Liver (tissue), 9 donors: Measurements from ENCODE around the gene SDC1. TPM values are rescaled to one million over a fixed set of nuclear protein-coding genes. Genes with fewer than 3 reads are reported as not detected.

Experiments
- DNase-seq: peaks from one replicate; pipeline ENCODE4 v3.0.0-alpha.2; 2017; ENCODE audit warnings: low spot score
- H3K27ac ChIP-seq, 2 donors: one replicate each; pipeline ENCODE4 v1.7.0; 2013; ENCODE audit warnings: inconsistent platforms in 2 of 2, low read length in 2 of 2, control low read depth in 1 of 2, low read depth in 1 of 2, mild to moderate bottlenecking in 1 of 2
- H3K27me3 ChIP-seq, 4 donors: one replicate each; pipeline versions ENCODE4 v1.6.1 to v1.7.0; 2013; ENCODE audit warnings: low read length in 3 of 4, inconsistent platforms in 1 of 4, mild to moderate bottlenecking in 1 of 4, moderate library complexity in 1 of 4; ENCODE audit not compliant: control insufficient read depth in 4 of 4, insufficient read depth in 4 of 4
- H3K36me3 ChIP-seq, 4 donors: one replicate each; pipeline versions ENCODE4 v1.6.1 to v1.7.0; 2013; ENCODE audit warnings: low read length in 3 of 4, mild to moderate bottlenecking in 3 of 4, low read depth in 1 of 4, moderate library complexity in 1 of 4; ENCODE audit not compliant: control insufficient read depth in 4 of 4, insufficient read depth in 3 of 4
- H3K4me1 ChIP-seq, 4 donors: one replicate each; pipeline versions ENCODE4 v1.6.1 to v1.7.0; 2013; ENCODE audit warnings: low read length in 3 of 4, mild to moderate bottlenecking in 3 of 4, moderate library complexity in 1 of 4; ENCODE audit not compliant: control insufficient read depth in 4 of 4, insufficient read depth in 4 of 4
- H3K4me3 ChIP-seq, 3 donors: one replicate each; pipeline versions ENCODE4 v1.6.1 to v1.7.0; 2013; ENCODE audit warnings: low read length in 3 of 3, control low read depth in 1 of 3, low read depth in 1 of 3, mild to moderate bottlenecking in 1 of 3
- H3K9ac ChIP-seq, 2 donors: one replicate each; pipeline ENCODE4 v1.7.0; 2013; ENCODE audit warnings: low read length in 2 of 2, mild to moderate bottlenecking in 2 of 2, moderate library complexity in 2 of 2, control low read depth in 1 of 2, low read depth in 1 of 2
- H3K9me3 ChIP-seq, 4 donors: one replicate each; pipeline versions ENCODE4 v1.6.1 to v1.7.0; 2013; ENCODE audit warnings: low read length in 3 of 4; ENCODE audit not compliant: control insufficient read depth in 4 of 4
- ATF3 ChIP-seq: IDR thresholded peaks from 2 replicates; pipeline ENCODE4 v1.6.1; 2016; ENCODE audit warnings: antibody characterized with exemption
- CTCF ChIP-seq: fragments of 150-350 bp; IDR thresholded peaks from 2 replicates; pipeline ENCODE4 v1.5.1; 2017; ENCODE audit warnings: improper control_type of control experiment, low read depth, low read length; ENCODE audit not compliant: missing input control
- EGR1 ChIP-seq, 2 donors: IDR thresholded peaks; 2 replicates each; pipeline ENCODE4 v1.6.1; 2016 to 2018; ENCODE audit warnings: antibody characterized with exemption in 2 of 2, low read depth in 2 of 2
- FOXA1 ChIP-seq: IDR thresholded peaks from 2 replicates; pipeline ENCODE4 v1.6.1; 2016; ENCODE audit warnings: antibody characterized with exemption
- FOXA2 ChIP-seq: IDR thresholded peaks from 2 replicates; pipeline ENCODE4 v1.6.1; 2016; ENCODE audit warnings: antibody characterized with exemption
- GABPA ChIP-seq, 2 donors: IDR thresholded peaks in 1 of 2; conservative IDR thresholded peaks in 1 of 2; 2 replicates each; pipeline ENCODE4 v1.6.1; 2016; ENCODE audit warnings: antibody characterized with exemption in 2 of 2, mild to moderate bottlenecking in 1 of 2, moderate library complexity in 1 of 2
- HNF4A ChIP-seq, 2 donors: conservative IDR thresholded peaks; 2 replicates each; pipeline ENCODE4 v1.6.1; 2016; ENCODE audit warnings: antibody characterized with exemption in 2 of 2, mild to moderate bottlenecking in 2 of 2
- HNF4G ChIP-seq: IDR thresholded peaks from 2 replicates; pipeline ENCODE4 v1.6.1; 2016; ENCODE audit warnings: antibody characterized with exemption
- JUND ChIP-seq, 2 donors: IDR thresholded peaks; 2 replicates each; pipeline ENCODE4 v1.6.1; 2016; ENCODE audit warnings: antibody characterized with exemption in 2 of 2
- MAX ChIP-seq: IDR thresholded peaks from 2 replicates; pipeline ENCODE4 v1.6.1; 2016; ENCODE audit warnings: antibody characterized with exemption
- NR2F2 ChIP-seq: IDR thresholded peaks from 2 replicates; pipeline ENCODE4 v1.6.1; 2016; ENCODE audit warnings: antibody characterized with exemption
- RAD21 ChIP-seq, 2 donors: IDR thresholded peaks; 2 replicates each; pipeline ENCODE4 v1.6.1; 2016; ENCODE audit warnings: antibody characterized with exemption in 2 of 2, mild to moderate bottlenecking in 2 of 2
- REST ChIP-seq: IDR thresholded peaks from 2 replicates; pipeline ENCODE4 v1.6.1; 2016; ENCODE audit warnings: antibody characterized with exemption, mild to moderate bottlenecking
- RXRA ChIP-seq, 2 donors: IDR thresholded peaks; 2 replicates each; pipeline ENCODE4 v1.6.1; 2017 to 2018; ENCODE audit warnings: antibody characterized with exemption in 2 of 2, mild to moderate bottlenecking in 1 of 2
- SP1 ChIP-seq: IDR thresholded peaks from 2 replicates; pipeline ENCODE4 v1.6.1; 2018; ENCODE audit warnings: antibody characterized with exemption, mild to moderate bottlenecking
- TAF1 ChIP-seq: conservative IDR thresholded peaks from 2 replicates; pipeline ENCODE4 v1.6.1; 2016; ENCODE audit warnings: antibody characterized with exemption, mild to moderate bottlenecking
- YY1 ChIP-seq: IDR thresholded peaks from 2 replicates; pipeline ENCODE4 v1.6.1; 2016; ENCODE audit warnings: antibody characterized with exemption, mild to moderate bottlenecking
- ZBTB33 ChIP-seq: IDR thresholded peaks from 2 replicates; pipeline ENCODE4 v1.6.1; 2016; ENCODE audit warnings: antibody characterized with exemption
- WGBS: extraction: QIAGEN DNeasy Blood & Tissue Kit; methylation state at CpG from one replicate; pipeline ENCODE4 v1.1.7; 2013; 5-methylcytosine and 5-hydroxymethylcytosine counted together
- polyA plus RNA-seq, 2 donors: library from polyadenylated mRNA; stranded (reverse) in 1 of 2; unstranded in 1 of 2; fragments of 200-250 nt in 1 of 2; fragments of >200 nt in 1 of 2; fragmentation: Nextera tagmentation in 1 of 2; extraction: Ambion mirVana in 1 of 2; gene quantifications; one replicate each; pipeline versions ENCODE4 v1.2.1 to v1.2.3, GENCODE V29; 2013 to 2015
- total RNA-seq, 2 donors: library from RNA; depleted of rRNA; stranded (reverse); fragments of >200 nt; gene quantifications; one replicate each; pipeline ENCODE4 v1.2.3, GENCODE V29; 2014
- donor health status: healthy.
- donor health status: healthy.
- donor health status: healthy.
- donor health status: healthy.
- donor health status: healthy.

The SDC1 gene
- total and polyA plus RNA-seq, 4 donors, result 99.6 to 363 (median 196) TPM

GRCh38 chr2:20201671-20202070, 23.3 kb downstream of the SDC1 start:
- 53% methylated on average over 17 of the region's 17 CpGs for WGBS
- H3K27me3 ChIP-seq, result no peaks in the 10 kb centered on the region
- peaks cover 0 to 8% (median 2%) of the 10 kb centered on the region in 4 donors for H3K36me3 ChIP-seq
- H3K9ac ChIP-seq, result peak overlapping the region; percentile 37 to 85
- peaks cover 22 to 99% (median 75%) of the 10 kb centered on the region in 4 donors for H3K4me1 ChIP-seq
- no peak for TF ChIP-seq REST
- TF ChIP-seq TAF1, result no peak
- TF ChIP-seq HNF4G, result no peak
- TF ChIP-seq YY1, result no peak
- TF ChIP-seq CTCF, result no peak
- no peak for TF ChIP-seq JUND (IDR thresholded peaks at IDR 0.05)
- TF ChIP-seq RXRA (IDR thresholded peaks at IDR 0.05), result no peak
- no peak for TF ChIP-seq EGR1 (IDR thresholded peaks at IDR 0.05; ENCODE audit: low read depth in 2 of 2)
- no peak for TF ChIP-seq RAD21 (IDR thresholded peaks at IDR 0.05)
- no peak for TF ChIP-seq NR2F2
- TF ChIP-seq ATF3, result no peak
- no peak for TF ChIP-seq FOXA1
- no peak for TF ChIP-seq GABPA (IDR thresholded peaks at IDR 0.05 in 1 of 2, conservative IDR thresholded peaks at IDR 0.05 in 1 of 2)
- no peak for TF ChIP-seq FOXA2
- no peak for TF ChIP-seq SP1
- no peak for TF ChIP-seq HNF4A (conservative IDR thresholded peaks at IDR 0.05)
- TF ChIP-seq ZBTB33, result no peak
- no peak for TF ChIP-seq MAX
- H3K27ac ChIP-seq, result peak overlapping the region; percentile 72 to 94
- H3K9me3 ChIP-seq, result no peaks in the 10 kb centered on the region
- no peak for DNase-seq
- peak overlapping the region in 2 of 3 donors; percentile 27 to 46 for H3K4me3 ChIP-seq
